Activated effector memory CD4-positive, alpha-beta T cell treated with Interleukin-2 at 50 U/mL for 16 hours (primary cell): Measurements from ENCODE around the gene AGBL2.

Experiments
- DNase-seq: peaks from one replicate; pipeline ENCODE4 v3.0.0-alpha.2; 2020

Gene AGBL2

GRCh38 chr11:47626234-47626633 is 88.9 kb downstream of the AGBL2 start:
- DNase-seq = no peak

- no peak for DNase-seq
These were observed 94.3 kb downstream of the AGBL2 start for GRCh38 chr11:47620836-47621378.

- no peak for DNase-seq
These were observed 97.8 kb downstream of the AGBL2 start for GRCh38 chr11:47617417-47617809.

GRCh38 chr11:47616726-47617416 is 98.3 kb downstream of the AGBL2 start:
- DNase-seq = no peak

- DNase-seq = no peak
These were observed 99.9 kb downstream of the AGBL2 start for GRCh38 chr11:47615249-47615648.

GRCh38 chr11:47611348-47611794 is 103.8 kb downstream of the AGBL2 start:
- DNase-seq = no peak

GRCh38 chr11:47609675-47610074 is 105.5 kb downstream of the AGBL2 start:
- DNase-seq = no peak
